ENCODE measurements around the gene TECPR2. TPM values are rescaled to one million over a fixed set of nuclear protein-coding genes. Genes with fewer than 3 reads are reported as not detected.
A peak's percentile ranks its signal among the peaks of the same experiment; 100 is the strongest.

The TECPR2 gene
- total and polyA plus RNA-seq, 10 of the 15 experiments (the other 5 are each of a cell fraction or from before 2014, with no cell fraction given), result 0.15 to 10.0 (median 3.0) TPM

- TF ChIP-seq CREM (IDR thresholded peaks at IDR 0.05; ENCODE audit: low read depth), result peak; percentile 85
- no peak for TF ChIP-seq E2F4 (IDR thresholded peaks at IDR 0.05; ENCODE audit: low read depth, low read length)
- TF ChIP-seq SMC3 (IDR thresholded peaks at IDR 0.05; ENCODE audit: borderline replicate concordance, low read length), result peak; percentile 26; the same call in 1 of the 2 replicates
- no peak for TF ChIP-seq RAD21 (IDR thresholded peaks at IDR 0.05; ENCODE audit: insufficient read depth, low read depth, low read length)
- peak; percentile 86 for TF ChIP-seq NR2F1 (conservative IDR thresholded peaks at IDR 0.05)
- peak; percentile 75; the same call in 1 of the 2 replicates for TF ChIP-seq ZNF384 (IDR thresholded peaks at IDR 0.05; ENCODE audit: borderline replicate concordance, low read depth, low read length)
- TF ChIP-seq IKZF1 (conservative IDR thresholded peaks at IDR 0.05), result no peak; the same call in 1 of the 2 replicates
- TF ChIP-seq FOS (IDR thresholded peaks at IDR 0.05; ENCODE audit: borderline replicate concordance, extremely low read depth, insufficient read length), result no peak
- TF ChIP-seq CBX5 (IDR thresholded peaks at IDR 0.05; ENCODE audit: low read depth), result peak; percentile 37; the same call in 1 of the 2 replicates
- peak; percentile 22; the same call in 1 of the 3 replicates for TF ChIP-seq POU2F2 (IDR thresholded peaks at IDR 0.05; ENCODE audit: borderline replicate concordance, low read depth, low read length)
- TF ChIP-seq ZBTB33 (IDR thresholded peaks at IDR 0.05), result no peak
- TF ChIP-seq ZBTB11 (CRISPR knock-in tag; IDR thresholded peaks at IDR 0.05), result no peak
- TF ChIP-seq GABPA (IDR thresholded peaks at IDR 0.05; ENCODE audit: low read depth), result peak; percentile 48; the same call in 1 of the 2 replicates
- no peak for TF ChIP-seq ZBED1 (IDR thresholded peaks at IDR 0.05; ENCODE audit: borderline replicate concordance)
- no peak for TF ChIP-seq HDGF (IDR thresholded peaks at IDR 0.05)
- no peak; the same call in 1 of the 2 replicates for TF ChIP-seq GATAD2B (conservative IDR thresholded peaks at IDR 0.05; ENCODE audit: low read depth)
- peak; percentile 82 for TF ChIP-seq YY1 (IDR thresholded peaks at IDR 0.05; ENCODE audit: low read depth, low read length)
- no peak for TF ChIP-seq CEBPZ (IDR thresholded peaks at IDR 0.05; ENCODE audit: low read depth, low read length)
- no peak for TF ChIP-seq ZNF274 (IDR thresholded peaks at IDR 0.05; ENCODE audit: insufficient read depth, insufficient read length)
- TF ChIP-seq MTA3 (IDR thresholded peaks at IDR 0.05; ENCODE audit: borderline replicate concordance, low read length), result no peak
- peak; percentile 83 for TF ChIP-seq ZNF207 (IDR thresholded peaks at IDR 0.05; ENCODE audit: borderline replicate concordance)
Measured at GRCh38 chr14:102316743-102317563, 45.8 kb upstream of the TECPR2 start (continued).

Data from GM12878 (cell line).